GM21447 (cell line): Measurements from ENCODE around the gene CA9.

Experiments
- ATAC-seq: cut with Tn5 transposase; IDR thresholded peaks from one replicate; pipeline ENCODE4 v1.9.1; 2021; ENCODE audit not compliant: unreplicated experiment

The CA9 gene

DNA sequence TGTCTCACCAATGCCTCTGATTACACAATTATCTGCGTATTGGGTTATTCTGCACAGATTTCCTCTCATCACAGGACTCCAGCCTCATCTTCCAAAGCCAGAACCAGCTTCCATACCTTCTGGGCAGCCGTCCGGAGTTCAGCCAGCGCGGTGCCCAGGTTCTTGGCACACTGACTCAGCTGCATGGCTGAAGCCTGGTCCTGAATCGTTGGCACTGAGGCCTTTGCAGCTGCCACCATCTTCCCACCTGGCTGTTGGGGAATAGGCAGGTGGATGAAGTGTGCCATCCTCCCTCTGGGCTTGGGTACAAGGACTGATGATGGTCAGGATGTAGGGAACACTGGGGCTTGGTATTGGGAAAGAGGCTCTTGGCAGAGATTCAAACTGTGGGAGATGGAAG, 40.4 kb downstream of the CA9 start:
- ATAC-seq, result no peak

DNA sequence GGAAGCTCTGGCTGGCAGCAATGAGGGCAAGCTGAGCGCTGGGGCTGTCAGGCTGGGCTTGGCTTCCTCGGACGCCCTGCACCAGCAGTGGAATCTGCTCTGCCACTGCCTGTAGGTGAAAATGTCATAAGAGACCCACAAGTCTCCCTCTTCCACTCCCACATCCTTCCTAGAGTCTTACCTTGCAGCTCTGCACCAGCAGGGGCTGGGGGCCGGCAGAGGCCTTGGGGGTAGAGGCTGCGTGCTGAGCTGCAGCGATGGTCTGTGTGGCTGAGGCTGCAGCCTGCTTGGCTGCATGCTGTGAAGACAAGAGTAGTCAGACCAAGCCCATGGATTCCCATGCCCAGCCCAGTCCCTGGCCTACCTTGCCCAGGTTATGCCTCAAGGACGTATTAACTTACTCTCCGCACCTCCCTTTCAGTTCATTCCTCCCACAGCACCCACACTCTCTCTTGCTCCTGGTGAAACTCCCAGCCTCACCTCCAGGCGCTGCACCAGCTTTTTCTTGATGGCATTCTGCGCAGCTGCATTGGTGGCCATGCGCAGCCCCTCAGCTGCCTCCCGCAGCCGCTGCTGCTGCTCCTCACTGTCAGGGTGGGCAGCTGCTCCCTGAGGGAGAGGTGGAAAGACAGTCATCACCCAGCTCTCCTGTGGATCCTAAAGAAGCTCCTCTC, 41.0 kb downstream of the CA9 start:
- ATAC-seq, result no peak

DNA sequence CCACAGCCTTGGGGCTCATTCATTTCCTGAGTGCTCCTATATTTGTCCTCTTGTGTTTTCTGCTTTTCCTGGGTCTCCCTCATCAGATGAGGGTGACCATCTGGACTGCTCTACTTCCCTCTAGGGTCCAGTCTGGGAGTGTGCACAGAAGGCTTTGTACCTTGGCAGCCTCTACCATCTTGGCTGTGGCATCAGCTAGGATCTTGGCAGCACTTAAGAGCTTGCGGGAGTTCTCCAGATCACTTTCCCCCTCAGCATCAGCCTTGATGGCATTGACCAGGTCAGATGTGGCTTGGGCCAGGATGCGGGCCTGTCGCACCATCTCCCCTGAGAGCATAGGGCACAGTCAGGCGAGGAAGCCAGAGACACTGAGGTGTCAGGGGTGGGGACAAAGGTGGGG, 42.5 kb downstream of the CA9 start:
- no peak for ATAC-seq

DNA sequence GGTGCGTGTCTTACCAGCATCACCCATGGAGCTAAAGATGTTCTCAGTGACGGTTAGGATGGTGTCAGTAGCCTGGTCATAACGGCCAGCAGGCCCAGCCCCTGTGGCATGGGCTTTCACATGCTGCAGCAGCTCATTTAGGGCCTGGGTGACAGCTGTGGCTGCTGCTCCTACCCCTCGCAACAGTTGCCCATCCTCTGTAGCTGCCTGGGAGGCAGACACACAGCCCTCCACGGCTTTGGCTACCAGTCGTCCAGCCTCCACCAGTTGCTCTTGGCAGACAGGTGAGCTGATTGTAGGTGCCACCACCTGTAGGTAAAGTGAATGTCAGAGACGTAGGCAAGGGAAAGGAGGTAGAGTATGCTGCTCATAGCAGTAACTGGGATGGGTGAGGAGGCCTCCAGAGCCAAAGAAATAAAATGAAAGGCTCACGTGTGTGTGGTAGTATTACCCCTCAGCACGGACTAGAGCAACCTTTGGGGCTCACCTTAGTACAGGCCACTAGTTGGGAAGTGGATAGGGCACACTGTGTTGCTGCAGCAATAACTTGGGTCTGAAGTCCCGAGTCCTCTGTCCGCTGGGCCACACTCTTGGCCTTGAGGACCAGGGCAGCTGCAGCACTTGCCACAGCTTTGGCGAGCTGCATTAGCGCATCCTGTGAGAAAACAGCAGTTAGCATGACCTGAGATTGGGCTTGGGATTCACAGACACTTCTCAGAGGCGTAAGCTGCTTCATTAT, 43.6 kb downstream of the CA9 start:
- ATAC-seq, result no peak

DNA sequence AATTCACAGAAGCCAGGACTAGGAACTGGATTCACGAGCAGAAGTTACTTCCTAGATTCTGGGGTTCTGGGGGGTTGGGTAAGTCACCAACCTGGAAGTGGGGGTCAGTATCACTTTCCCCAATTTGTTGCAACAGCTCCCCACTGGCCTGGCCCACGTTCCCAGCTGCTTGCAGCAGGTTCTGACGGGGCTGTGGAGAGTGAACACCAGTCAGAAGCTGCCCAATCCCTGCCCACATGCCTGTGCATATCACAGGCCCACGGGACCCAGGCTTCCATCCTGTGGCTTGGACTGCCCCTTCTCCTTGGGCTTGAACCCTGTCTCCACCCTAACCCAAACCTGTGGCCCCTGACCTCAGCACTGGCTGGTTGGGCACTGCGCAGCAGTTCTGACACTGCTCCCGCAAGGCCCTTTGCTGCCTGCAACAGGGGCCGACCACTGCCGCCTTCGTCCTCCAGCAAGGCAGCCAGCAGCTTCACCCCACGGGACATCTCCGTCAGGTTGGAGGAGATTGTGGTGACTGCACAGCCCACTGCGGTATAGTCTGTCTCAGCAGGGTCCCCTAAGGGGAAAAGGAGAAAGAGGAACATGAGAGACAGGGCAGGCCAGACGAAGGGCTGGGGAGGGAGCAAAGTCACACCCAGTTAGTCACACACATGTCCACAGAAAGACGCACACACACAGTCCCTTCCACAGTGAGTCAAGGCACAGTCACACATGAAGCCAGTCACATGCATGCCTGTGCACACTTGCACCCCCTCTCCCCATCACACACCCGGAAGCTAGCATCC, 45.2 kb downstream of the CA9 start:
- ATAC-seq, result no peak

DNA sequence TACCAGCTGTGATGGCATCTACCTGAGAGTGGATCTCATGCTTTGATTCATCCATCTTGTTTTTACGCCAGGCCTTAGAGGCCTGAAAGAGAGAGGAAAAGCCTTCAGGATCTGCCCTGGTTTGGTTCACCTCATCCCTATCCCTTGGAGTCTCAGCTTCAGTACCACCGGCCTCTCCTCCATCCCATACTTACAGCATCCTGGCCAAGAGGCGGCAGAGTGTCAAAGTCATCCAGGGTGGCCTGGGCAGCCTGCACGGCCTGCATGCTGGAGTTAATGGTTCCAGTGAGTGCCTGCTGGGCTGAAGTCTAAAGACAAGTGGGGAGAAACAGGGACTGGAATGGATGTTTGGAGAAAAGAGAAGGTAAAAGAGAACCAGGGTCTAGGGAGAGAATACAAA, 45.8 kb downstream of the CA9 start:
- no peak for ATAC-seq

DNA sequence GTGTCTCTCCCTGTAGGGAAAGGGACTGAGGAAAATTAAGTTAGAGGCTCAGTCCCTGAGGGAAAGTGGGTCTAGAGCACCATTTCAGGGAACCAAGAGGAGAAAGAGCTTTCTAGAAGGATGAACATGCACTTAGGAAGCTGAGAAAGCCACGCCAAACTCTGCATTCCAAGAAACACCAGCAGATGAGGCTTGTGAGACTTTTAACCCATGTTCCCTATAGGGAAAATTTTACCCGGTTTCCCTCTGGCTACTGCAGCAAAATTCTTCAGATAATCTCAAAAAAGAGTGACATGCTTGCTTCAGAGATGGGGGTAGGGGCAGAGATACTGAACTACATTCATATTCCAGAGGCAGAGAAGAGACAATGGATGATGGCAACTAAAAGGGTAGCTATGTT, 49.7 kb downstream of the CA9 start:
- ATAC-seq, result no peak

DNA sequence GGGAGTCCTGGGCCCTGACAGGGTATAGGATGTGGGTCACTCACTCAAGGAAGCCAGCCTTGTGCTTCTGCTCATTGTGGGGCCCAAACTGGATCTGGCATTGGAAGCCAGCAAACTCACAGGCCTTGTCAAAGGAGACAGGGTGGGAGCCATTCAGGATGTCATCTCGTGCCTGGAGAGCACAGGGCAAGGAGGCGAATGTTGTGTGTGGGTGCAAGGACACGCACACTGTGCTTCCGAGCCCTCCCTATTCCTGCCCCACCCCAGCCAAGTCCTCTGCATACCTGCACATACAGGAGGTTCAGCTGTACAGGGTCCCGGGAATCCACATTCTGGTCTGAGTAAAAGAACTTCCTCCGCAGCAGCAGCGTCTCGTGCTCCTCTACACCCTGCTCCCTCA, 50.2 kb downstream of the CA9 start:
- no peak for ATAC-seq

DNA sequence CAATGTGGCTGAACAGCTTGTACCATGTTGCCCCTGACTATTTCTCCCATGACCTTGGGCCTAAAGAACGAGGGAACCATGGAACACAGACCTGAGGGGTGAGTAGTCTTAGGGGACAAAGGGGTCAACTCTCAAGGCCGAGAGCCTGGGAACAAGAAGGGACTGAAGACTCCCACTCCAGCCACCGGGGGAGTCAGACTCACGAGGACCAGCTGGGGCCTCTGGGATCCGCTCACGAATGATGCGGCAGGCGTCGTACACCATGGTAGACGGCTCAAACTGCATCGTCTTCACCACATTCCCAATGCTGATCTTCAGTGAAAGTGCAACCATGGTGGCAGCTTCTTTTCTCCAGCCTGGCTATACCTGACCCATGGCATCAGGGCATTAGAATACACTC, 51.6 kb downstream of the CA9 start:
- no peak for ATAC-seq

DNA sequence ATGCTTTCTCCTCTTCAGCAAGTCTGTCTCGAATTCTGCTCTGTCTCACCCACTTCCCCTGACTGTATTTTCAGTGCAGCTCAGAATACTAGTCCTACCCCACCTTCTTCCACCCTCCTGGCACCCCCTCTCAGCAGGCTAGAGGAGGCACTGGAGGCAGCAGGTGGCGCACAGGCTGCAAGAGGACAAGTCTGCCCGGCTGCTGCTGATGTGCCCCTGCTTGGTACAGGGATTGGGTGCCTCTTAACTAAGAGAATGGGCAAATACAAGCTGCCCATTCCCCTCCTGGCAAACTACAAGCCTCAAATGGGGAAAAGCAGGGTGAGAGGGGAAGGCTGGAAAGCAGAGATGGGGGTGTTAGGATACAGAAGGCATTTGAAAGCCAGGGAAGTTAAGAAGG, 53.2 kb downstream of the CA9 start:
- no peak for ATAC-seq

DNA sequence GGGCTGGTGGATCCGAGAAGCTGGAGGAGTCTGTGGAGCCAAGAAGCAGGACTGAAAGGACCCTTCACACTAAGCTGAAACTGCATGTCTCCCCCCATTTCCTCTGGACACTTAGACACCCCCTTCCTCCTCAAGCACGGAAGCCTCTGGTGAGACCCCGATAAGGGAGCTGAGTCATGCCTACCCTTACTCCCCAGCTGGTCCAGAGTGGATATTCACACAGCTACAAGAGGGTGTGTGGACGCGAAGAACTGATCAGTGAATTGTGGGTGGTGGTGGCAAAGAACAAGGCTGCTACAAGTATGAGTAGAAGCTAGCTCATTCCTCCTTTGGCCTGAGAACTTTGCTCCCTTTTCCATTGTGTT, 53.9 kb downstream of the CA9 start:
- ATAC-seq, result no peak

DNA sequence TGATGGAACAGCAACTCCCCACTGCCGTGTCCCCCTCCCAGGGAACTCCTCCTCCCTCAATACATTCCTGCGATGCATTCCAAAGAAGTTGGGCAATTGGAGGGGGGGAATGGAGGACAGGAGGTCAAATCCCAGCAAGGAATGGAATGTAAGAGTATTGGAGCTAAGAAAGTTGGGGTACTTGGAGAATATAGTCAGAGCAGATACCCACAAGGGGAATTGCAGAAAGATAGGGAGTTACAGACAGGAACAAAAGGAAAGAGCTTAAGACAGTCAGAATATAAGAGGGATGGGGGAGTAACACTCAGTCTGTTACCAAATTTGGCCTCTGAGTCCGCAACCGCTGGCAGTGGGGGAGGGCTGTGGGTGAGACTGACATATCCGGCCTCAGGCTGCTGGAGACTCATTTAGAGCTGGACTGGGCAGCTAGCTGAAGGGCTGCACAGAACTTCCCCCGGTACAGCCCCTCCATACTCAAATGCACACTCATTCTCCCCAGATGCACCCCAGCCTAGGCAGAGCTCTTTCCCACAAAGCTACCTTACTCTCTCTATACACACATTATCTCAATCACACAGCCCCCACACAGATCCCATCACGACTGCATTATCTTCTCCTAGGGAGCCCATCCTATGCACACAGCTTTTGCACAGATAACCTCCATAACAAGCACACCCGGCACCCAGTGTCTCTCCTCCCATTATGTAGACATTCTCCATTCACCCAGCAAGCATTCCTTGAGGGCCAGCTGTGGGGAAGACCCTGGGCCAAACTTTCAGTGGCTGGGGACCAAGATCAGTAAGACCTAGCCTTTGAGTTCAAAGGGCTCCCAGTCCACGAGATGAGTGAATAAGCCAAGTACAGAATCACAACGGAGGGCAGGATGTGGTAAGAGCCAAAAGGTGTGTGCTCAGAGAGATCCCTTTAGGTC, 54.6 kb downstream of the CA9 start:
- peak; percentile 20 for ATAC-seq

DNA sequence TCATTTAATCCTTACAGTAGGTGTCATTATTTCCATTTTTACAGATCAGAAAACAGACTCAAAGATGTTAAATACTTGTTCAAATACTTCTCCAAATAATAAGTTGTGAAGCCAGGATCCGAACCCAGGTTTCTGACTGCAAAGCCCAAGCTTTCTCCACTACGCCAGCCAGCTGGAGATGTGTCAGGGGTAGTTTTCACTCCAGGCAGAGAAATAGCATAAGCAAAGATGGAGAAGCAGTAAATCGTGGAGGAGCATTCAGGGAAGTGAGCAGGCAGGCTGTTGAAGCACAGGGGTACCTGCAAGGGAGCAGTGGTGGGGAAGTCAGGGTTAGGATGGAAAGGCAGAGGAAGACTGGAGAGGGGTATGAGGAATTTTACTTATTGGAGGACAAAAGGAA, 55.4 kb downstream of the CA9 start:
- ATAC-seq, result no peak

DNA sequence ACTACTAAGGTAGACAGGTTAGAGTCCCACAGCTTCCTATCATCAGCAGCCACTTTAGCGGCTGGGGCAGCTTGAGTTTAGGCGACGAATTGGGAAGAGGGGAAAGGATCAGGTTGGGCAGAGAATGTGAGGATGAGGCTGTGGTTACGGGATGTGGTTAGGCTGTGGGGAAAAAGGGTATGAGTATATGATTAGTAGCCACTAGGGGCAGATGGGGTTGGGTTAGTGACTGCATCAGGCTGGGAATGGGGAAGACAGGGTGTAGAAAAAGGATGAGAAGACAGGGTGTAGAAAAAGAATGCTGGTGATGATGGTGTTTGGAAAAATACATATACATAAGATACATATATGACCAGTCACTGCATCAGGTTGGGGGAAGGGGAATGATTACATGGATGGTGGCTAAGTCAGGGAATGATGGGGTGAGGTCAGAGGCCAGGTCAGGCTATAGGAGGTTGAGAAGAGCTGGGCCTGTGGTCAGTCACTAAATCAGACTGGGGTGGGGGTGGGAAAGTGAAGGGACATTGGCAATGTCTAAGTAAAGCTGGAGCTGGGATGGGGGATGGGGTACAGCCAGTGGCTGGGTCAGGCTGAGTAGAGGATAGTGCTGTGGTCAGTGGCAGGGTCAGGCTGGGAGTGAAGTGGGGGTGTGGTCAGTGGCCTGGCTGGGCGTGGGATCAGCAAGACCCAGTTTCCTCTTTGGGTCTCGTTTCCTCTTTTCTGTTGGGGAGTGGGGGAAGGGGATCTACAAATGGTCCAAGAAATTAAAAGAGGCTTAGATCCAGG, 56.2 kb downstream of the CA9 start:
- ATAC-seq, result no peak

DNA sequence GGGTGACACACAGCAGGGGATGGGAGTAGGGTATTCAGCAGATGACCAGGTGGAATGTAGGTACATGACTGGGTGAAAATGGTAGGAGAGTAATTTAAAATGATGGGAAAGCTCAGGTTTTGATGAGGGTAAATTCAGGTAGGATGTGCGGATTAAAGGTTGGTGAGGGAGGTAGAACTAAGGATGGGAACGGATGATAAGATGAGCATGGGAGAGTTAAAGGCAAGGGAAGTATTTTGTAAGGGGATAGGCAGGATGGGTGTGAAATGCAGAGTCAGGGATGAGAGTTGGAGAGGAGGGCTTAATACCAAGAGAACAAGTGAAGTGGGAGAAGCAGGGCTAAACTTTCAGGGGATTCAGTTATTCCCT, 56.7 kb downstream of the CA9 start:
- ATAC-seq, result no peak
